Measurements from ENCODE around the gene NHLRC2. TPM values are rescaled to one million over a fixed set of nuclear protein-coding genes. Genes with fewer than 3 reads are reported as not detected.

The NHLRC2 gene
- total and polyA plus RNA-seq, 10 of the 15 experiments (the other 5 are each of a cell fraction or from before 2014, with no cell fraction given), result 1.9 to 31.3 (median 15.9) TPM

GRCh38 chr10:113912582-113912981 lies 58.1 kb downstream of the NHLRC2 start:
- Histone ChIP-seq H3K4me3 (no peak overlapping the region), H3K4me2 (ENCODE audit: control insufficient read depth, insufficient read depth) (no peak overlapping the region), H4K20me1 (ENCODE audit: control insufficient read depth, insufficient read depth) (no peaks in the 10 kb centered on the region), H3K79me2 (ENCODE audit: control insufficient read depth, insufficient read depth, low read length) (no peaks in the 10 kb centered on the region), H3K9me3 (replicated peaks; ENCODE audit: control insufficient read depth, insufficient read depth, low read length) (no peaks in the 10 kb centered on the region), H3K9ac (ENCODE audit: control insufficient read depth, insufficient read depth, low read length) (no peak overlapping the region), H3K27ac (ENCODE audit: control insufficient read depth, insufficient read depth) (no peak overlapping the region), H3K4me1 (ENCODE audit: control insufficient read depth, insufficient read depth, low read length) (no peaks in the 10 kb centered on the region), H3K36me3 (ENCODE audit: control insufficient read depth in 2 of 2, insufficient read depth in 2 of 2, low read length in 1 of 2) (peaks cover 3 to 7% of the 10 kb centered on the region in 2 experiments), H2AFZ (ENCODE audit: control insufficient read depth, low read depth, low read length) (no peak overlapping the region), H3K27me3 (replicated peaks in 1 of 2; ENCODE audit: control insufficient read depth in 2 of 2, insufficient read depth in 2 of 2, low read length in 1 of 2) (no peaks in the 10 kb centered on the region)
- no peak for ATAC-seq
- ChIA-PET SMC1A (ENCODE audit: uncharacterized antibody, unreplicated experiment) (interaction anchor here (0.7 to 1.7 kb wide), 3 partner anchors 10 to 110 kb away, joined by 3 to 6 read pairs (median 4); no protein-coding TSS in a partner anchor), POLR2A (no interaction called here), CTCF (interaction anchor here (0.9 to 1.7 kb wide), 5 partner anchors 10 to 114 kb away, joined by 3 to 4 read pairs (median 3); no protein-coding TSS in a partner anchor), RAD21 (ENCODE audit: unreplicated experiment) (no interaction called here)
- no TSS peak for BruUV-seq (replicated peaks)
- WGBS (ENCODE audit: insufficient coverage, insufficient replicate concordance, low lambda C conversion rate, missing lambda C conversion rate), result 98% methylated on average over 7 of the region's 7 CpGs
- no peak for DNase-seq (ENCODE audit: low read depth, low spot score)
- intact Hi-C loops (cut with micrococcal nuclease; ENCODE audit: unreplicated experiment), result loop anchor here (10.0 kb wide), 1 partner anchor 118 kb away; no protein-coding TSS in a partner anchor
- in situ Hi-C loops (cut with MboI), result no loop called here
- TF ChIP-seq YBX1 (IDR thresholded peaks at IDR 0.05), result no peak
- no peak for TF ChIP-seq ELK1 (IDR thresholded peaks at IDR 0.05; ENCODE audit: low read depth, low read length)
- no peak for TF ChIP-seq IKZF2 (IDR thresholded peaks at IDR 0.05)
- no peak for TF ChIP-seq REST (IDR thresholded peaks at IDR 0.05; ENCODE audit: low read depth, low read length)
- no peak for TF ChIP-seq KLF5 (IDR thresholded peaks at IDR 0.05; ENCODE audit: partially characterized antibody)
- TF ChIP-seq MEF2B (IDR thresholded peaks at IDR 0.05; ENCODE audit: partially characterized antibody, poor library complexity, severe bottlenecking), result no peak
- TF ChIP-seq ZNF622 (IDR thresholded peaks at IDR 0.05), result no peak
- no peak for TF ChIP-seq YY1 (IDR thresholded peaks at IDR 0.05; ENCODE audit: low read depth, low read length)
- no peak for TF ChIP-seq MTA2 (IDR thresholded peaks at IDR 0.05; ENCODE audit: low read depth)
- FAIRE-seq, result no peak
